Measurements from ENCODE around the gene PCDHGC4.

The PCDHGC4 gene

DNA sequence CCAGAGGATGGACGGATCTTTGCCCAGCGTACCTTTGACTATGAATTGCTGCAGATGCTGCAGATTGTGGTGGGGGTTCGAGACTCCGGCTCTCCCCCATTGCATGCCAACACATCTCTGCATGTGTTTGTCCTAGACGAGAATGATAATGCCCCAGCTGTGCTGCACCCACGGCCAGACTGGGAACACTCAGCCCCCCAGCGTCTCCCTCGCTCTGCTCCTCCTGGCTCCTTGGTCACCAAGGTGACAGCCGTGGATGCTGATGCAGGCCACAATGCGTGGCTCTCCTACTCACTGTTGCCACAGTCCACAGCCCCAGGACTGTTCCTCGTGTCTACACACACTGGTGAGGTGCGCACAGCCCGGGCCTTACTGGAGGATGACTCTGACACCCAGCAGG is 5.9 kb downstream of the PCDHGC4 start:
- no peak overlapping the region for H3K4me3 ChIP-seq (replicated peaks; ENCODE audit: low read depth, low read length)
- H3K36me3 ChIP-seq (ENCODE audit: control insufficient read depth, insufficient read depth, low read length), result no peaks in the 10 kb centered on the region; the same call in none of the 2 replicates
- TF ChIP-seq, protein P1, sequence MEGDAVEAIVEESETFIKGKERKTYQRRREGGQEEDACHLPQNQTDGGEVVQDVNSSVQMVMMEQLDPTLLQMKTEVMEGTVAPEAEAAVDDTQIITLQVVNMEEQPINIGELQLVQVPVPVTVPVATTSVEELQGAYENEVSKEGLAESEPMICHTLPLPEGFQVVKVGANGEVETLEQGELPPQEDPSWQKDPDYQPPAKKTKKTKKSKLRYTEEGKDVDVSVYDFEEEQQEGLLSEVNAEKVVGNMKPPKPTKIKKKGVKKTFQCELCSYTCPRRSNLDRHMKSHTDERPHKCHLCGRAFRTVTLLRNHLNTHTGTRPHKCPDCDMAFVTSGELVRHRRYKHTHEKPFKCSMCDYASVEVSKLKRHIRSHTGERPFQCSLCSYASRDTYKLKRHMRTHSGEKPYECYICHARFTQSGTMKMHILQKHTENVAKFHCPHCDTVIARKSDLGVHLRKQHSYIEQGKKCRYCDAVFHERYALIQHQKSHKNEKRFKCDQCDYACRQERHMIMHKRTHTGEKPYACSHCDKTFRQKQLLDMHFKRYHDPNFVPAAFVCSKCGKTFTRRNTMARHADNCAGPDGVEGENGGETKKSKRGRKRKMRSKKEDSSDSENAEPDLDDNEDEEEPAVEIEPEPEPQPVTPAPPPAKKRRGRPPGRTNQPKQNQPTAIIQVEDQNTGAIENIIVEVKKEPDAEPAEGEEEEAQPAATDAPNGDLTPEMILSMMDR (IDR thresholded peaks at IDR 0.05; ENCODE audit: insufficient read depth, low read length, poor library complexity, severe bottlenecking), result no peak
- DNase-seq (ENCODE audit: extremely low read depth, insufficient read length), result no peak
- no peaks in the 10 kb centered on the region; the same call in 1 of the 2 replicates for H3K27me3 ChIP-seq (replicated peaks; ENCODE audit: control insufficient read depth, insufficient read depth, low read length)

DNA sequence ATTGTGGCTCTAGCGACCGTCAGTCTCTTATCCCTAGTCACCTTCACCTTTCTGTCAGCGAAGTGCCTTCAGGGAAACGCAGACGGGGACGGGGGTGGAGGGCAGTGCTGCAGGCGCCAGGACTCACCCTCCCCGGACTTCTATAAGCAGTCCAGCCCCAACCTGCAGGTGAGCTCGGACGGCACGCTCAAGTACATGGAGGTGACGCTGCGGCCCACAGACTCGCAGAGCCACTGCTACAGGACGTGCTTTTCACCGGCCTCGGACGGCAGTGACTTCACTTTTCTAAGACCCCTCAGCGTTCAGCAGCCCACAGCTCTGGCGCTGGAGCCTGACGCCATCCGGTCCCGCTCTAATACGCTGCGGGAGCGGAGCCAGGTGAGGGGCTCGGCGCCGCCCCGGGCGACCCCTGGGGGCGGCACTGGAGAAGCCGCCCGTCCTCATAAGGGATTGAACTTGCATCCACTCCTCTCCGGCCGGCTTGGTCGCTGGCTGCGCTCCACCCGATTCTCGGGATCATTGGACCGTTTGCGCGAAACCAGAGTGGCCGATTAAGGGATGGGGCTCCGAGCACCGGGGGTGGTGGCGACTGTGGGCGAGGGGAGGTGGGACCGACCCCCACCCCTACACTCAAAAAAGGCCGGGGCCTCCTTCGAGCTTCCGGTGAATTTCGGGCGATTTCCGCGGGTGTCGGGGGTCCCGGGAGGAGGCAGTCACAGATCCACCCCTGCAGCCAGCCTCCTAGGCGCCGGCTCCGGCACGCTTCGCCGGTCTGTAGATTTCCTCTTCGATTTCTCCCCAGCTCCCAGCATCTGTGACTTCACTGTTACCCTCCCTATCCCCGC is 6.7 kb downstream of the PCDHGC4 start:
- Histone ChIP-seq H3K36me3 (ENCODE audit: control insufficient read depth, insufficient read depth, low read length) (no peaks in the 10 kb centered on the region; the same call in none of the 2 replicates), H3K4me3 (replicated peaks; ENCODE audit: low read depth, low read length) (peak overlapping the region; percentile 52), H3K27me3 (replicated peaks; ENCODE audit: control insufficient read depth, insufficient read depth, low read length) (no peaks in the 10 kb centered on the region; the same call in 1 of the 2 replicates)
- DNase-seq (ENCODE audit: extremely low read depth, insufficient read length), result no peak
- TF ChIP-seq, protein P1 (IDR thresholded peaks at IDR 0.05; ENCODE audit: insufficient read depth, low read length, poor library complexity, severe bottlenecking), result peak; percentile 10

DNA sequence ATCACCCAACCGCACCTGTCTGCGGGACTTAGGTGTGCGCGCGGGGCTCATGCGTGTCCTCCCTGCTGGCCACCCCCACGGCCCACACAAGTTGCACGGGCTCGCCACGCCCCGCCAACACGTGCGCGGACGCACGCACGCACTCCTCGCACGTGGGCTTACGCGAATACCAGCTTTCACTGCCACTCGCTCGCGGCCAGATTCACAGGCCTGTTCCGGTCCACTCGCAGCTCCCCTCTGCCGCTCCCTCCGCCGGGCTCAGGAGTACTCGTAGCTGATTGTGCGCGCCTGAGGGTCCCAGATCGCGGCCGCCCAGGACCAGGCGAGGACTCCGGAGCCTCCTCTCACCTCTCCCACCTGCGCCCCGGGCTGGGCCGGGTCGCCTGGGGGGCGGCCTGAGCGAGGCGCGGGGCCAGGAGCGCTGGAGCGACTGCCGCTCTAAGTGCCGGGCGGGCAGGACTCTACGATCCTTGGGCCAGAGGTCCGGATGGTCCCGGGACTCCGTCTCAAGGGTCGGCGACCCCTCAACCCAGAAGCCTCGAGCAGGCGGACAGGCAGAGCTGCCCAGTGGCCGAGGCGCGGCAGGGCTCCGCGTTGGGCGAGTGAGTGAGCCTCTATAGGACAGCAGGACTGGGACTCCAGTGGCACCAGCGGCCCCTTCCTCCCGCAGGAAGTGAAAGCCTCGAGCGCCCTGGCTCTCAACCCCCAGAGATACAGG is 7.5 kb downstream of the PCDHGC4 start:
- DNase-seq (ENCODE audit: extremely low read depth, insufficient read length), result peak; percentile 73
- Histone ChIP-seq H3K27me3 (replicated peaks; ENCODE audit: control insufficient read depth, insufficient read depth, low read length) (no peaks in the 10 kb centered on the region; the same call in 1 of the 2 replicates), H3K4me3 (replicated peaks; ENCODE audit: low read depth, low read length) (peak overlapping the region; percentile 52), H3K36me3 (ENCODE audit: control insufficient read depth, insufficient read depth, low read length) (no peaks in the 10 kb centered on the region; the same call in none of the 2 replicates)
- TF ChIP-seq, protein P1 (IDR thresholded peaks at IDR 0.05; ENCODE audit: insufficient read depth, low read length, poor library complexity, severe bottlenecking), result no peak

DNA sequence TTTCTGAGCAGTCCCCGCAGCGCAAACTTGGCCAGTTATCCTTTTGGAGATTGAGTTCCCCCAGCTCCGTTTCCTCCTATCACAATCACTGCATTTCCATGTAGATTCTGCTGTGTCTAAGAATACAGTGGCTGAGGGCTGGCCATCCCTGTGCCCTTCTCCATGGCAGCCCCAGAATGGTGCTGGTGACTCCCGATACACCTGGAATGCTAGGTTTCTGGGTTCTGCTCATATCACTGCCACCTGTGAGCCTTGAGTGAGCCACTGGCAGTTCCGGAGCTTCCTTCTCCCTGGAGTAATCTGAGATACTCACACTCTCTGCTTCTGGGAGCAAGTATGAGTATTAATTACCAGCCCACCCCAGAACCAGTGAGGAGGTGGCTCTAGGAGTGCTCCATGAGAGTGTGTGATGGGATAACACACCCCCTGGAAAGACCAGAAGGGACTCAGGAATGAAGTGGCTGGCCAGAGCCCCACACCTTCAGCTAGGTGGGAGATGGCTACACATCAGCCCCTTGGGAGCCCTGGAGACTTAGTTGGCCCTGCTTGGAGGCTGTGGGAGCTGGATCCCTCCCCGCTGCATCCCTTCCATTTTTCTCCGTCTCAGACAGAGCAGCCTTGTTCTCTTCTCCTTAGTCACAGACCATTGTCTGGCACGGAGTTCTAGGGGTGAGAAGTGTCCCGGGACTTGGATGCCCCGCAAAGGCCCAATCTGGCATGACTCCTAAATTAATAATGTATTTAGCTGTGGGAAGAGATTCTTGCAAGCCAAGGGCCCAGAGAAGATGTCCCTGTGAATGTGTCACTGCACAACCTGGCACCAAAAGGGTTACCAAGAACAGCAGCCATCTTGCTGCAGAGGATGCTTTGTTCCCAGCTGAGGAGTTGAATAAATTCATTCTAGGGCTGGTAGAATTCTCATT is 8.9 kb downstream of the PCDHGC4 start:
- DNase-seq (ENCODE audit: extremely low read depth, insufficient read length), result no peak
- Histone ChIP-seq H3K36me3 (ENCODE audit: control insufficient read depth, insufficient read depth, low read length) (no peaks in the 10 kb centered on the region; the same call in none of the 2 replicates), H3K27me3 (replicated peaks; ENCODE audit: control insufficient read depth, insufficient read depth, low read length) (no peaks in the 10 kb centered on the region; the same call in 1 of the 2 replicates), H3K4me3 (replicated peaks; ENCODE audit: low read depth, low read length) (no peak overlapping the region)
- TF ChIP-seq, protein P1 (IDR thresholded peaks at IDR 0.05; ENCODE audit: insufficient read depth, low read length, poor library complexity, severe bottlenecking), result no peak

DNA sequence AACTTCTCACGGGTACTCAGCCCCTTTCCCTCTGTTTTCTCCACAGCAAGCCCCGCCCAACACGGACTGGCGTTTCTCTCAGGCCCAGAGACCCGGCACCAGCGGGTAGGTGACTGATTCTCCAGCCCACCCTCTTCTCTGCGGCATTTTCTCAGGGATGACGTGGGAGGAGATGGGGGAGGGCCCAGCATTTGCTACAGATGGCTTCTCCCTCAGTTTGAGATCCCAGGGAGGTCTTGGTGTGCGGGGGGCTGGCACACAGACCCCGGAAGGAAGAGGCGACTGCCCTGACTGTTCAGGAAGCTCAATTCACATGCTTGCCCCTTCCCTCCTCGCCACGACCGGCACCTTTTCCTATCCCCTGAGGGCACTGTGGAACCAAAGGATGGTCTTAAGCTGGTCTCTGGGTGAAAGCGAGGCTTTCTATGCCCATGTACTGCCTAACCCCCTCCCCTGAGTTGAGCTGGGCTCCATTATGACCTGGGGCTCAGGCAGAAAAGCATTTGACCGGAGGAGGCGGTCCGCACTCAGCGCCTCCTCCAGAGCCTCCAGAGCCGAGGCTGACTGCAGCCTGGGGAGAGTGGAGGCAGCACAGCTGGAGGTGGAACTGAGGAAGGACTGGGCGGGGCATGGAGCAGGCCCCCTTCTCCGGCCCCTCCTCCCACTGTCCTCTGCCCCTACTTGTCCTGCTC is 10.1 kb downstream of the PCDHGC4 start:
- no peak overlapping the region for H3K4me3 ChIP-seq (replicated peaks; ENCODE audit: low read depth, low read length)
- DNase-seq (ENCODE audit: extremely low read depth, insufficient read length), result no peak
- H3K36me3 ChIP-seq (ENCODE audit: control insufficient read depth, insufficient read depth, low read length), result no peaks in the 10 kb centered on the region; the same call in none of the 2 replicates
- TF ChIP-seq, protein P1 (IDR thresholded peaks at IDR 0.05; ENCODE audit: insufficient read depth, low read length, poor library complexity, severe bottlenecking), result no peak
- H3K27me3 ChIP-seq (replicated peaks; ENCODE audit: control insufficient read depth, insufficient read depth, low read length), result no peaks in the 10 kb centered on the region; the same call in 1 of the 2 replicates
